ENCODE results near the gene SPACA1.

Gene SPACA1

GRCh38 chr6:88024696-88025095 lies 22.9 kb upstream of the SPACA1 start:
- Histone ChIP-seq H3K4me1 (ENCODE audit: control insufficient read depth in 5 of 5, insufficient read depth in 5 of 5, low read length in 5 of 5) (no peaks in the 10 kb centered on the region), H3K9me3 (ENCODE audit: control insufficient read depth in 5 of 5, low read length in 5 of 5) (peaks cover 6 to 16% (median 14%) of the 10 kb centered on the region in 5 donors), H3K36me3 (ENCODE audit: control insufficient read depth in 5 of 5, insufficient read depth in 5 of 5, low read length in 5 of 5) (no peaks in the 10 kb centered on the region), H3K27me3 (ENCODE audit: control insufficient read depth in 5 of 5, insufficient read depth in 4 of 5, low read length in 5 of 5) (peaks cover 0 to 3% (median 0%) of the 10 kb centered on the region in 5 donors), H3K27ac (ENCODE audit: low read depth, low read length) (no peak overlapping the region), H3K9ac (ENCODE audit: low read length in 5 of 5) (no peak overlapping the region), H3K4me3 (ENCODE audit: low read depth in 1 of 5, low read length in 5 of 5) (no peak overlapping the region)

- peaks cover 18 to 48% (median 46%) of the 10 kb centered on the region in 5 donors for H3K9me3 ChIP-seq (ENCODE audit: control insufficient read depth in 5 of 5, low read length in 5 of 5)
These were observed 16.1 kb upstream of the SPACA1 start for GRCh38 chr6:88031550-88031949.

GRCh38 chr6:88044530-88044929 lies 3.1 kb upstream of the SPACA1 start:
- H3K27ac ChIP-seq (ENCODE audit: low read depth, low read length) = no peak overlapping the region
- peaks cover 0 to 3% (median 0%) of the 10 kb centered on the region in 5 donors for H3K27me3 ChIP-seq (ENCODE audit: control insufficient read depth in 5 of 5, insufficient read depth in 4 of 5, low read length in 5 of 5)
- peaks cover 0 to 7% (median 0%) of the 10 kb centered on the region in 5 donors for H3K9me3 ChIP-seq (ENCODE audit: control insufficient read depth in 5 of 5, low read length in 5 of 5)
- no peaks in the 10 kb centered on the region for H3K4me1 ChIP-seq (ENCODE audit: control insufficient read depth in 5 of 5, insufficient read depth in 5 of 5, low read length in 5 of 5)
- no peaks in the 10 kb centered on the region for H3K36me3 ChIP-seq (ENCODE audit: control insufficient read depth in 5 of 5, insufficient read depth in 5 of 5, low read length in 5 of 5)
- no peak overlapping the region for H3K9ac ChIP-seq (ENCODE audit: low read length in 5 of 5)
- no peak overlapping the region for H3K4me3 ChIP-seq (ENCODE audit: low read depth in 1 of 5, low read length in 5 of 5)

More at GRCh38 chr6:88031550-88031949, 16.1 kb upstream of the SPACA1 start:
- peaks cover 0 to 2% (median 0%) of the 10 kb centered on the region in 5 donors for H3K36me3 ChIP-seq (ENCODE audit: control insufficient read depth in 5 of 5, insufficient read depth in 5 of 5, low read length in 5 of 5)
- peak overlapping the region in 1 of 5 donors; percentile 9 for H3K4me3 ChIP-seq (ENCODE audit: low read depth in 1 of 5, low read length in 5 of 5)
- H3K4me1 ChIP-seq (ENCODE audit: control insufficient read depth in 5 of 5, insufficient read depth in 5 of 5, low read length in 5 of 5) = no peaks in the 10 kb centered on the region
- H3K27ac ChIP-seq (ENCODE audit: low read depth, low read length) = no peak overlapping the region
- no peaks in the 10 kb centered on the region for H3K27me3 ChIP-seq (ENCODE audit: control insufficient read depth in 5 of 5, insufficient read depth in 4 of 5, low read length in 5 of 5)
- no peak overlapping the region for H3K9ac ChIP-seq (ENCODE audit: low read length in 5 of 5)

- Histone ChIP-seq H3K36me3 (ENCODE audit: control insufficient read depth in 5 of 5, insufficient read depth in 5 of 5, low read length in 5 of 5) (no peaks in the 10 kb centered on the region), H3K9me3 (ENCODE audit: control insufficient read depth in 5 of 5, low read length in 5 of 5) (peaks cover 0 to 7% (median 0%) of the 10 kb centered on the region in 5 donors), H3K9ac (ENCODE audit: low read length in 5 of 5) (no peak overlapping the region), H3K4me3 (ENCODE audit: low read depth in 1 of 5, low read length in 5 of 5) (no peak overlapping the region), H3K27ac (ENCODE audit: low read depth, low read length) (no peak overlapping the region), H3K27me3 (ENCODE audit: control insufficient read depth in 5 of 5, insufficient read depth in 4 of 5, low read length in 5 of 5) (peaks cover 0 to 3% (median 0%) of the 10 kb centered on the region in 5 donors), H3K4me1 (ENCODE audit: control insufficient read depth in 5 of 5, insufficient read depth in 5 of 5, low read length in 5 of 5) (no peaks in the 10 kb centered on the region)
These were observed 2.0 kb upstream of the SPACA1 start for GRCh38 chr6:88045521-88046136.

GRCh38 chr6:88048578-88048977 lies 937 bp downstream of the SPACA1 start:
- H3K36me3 ChIP-seq (ENCODE audit: control insufficient read depth in 5 of 5, insufficient read depth in 5 of 5, low read length in 5 of 5) = no peaks in the 10 kb centered on the region
- peaks cover 0 to 7% (median 0%) of the 10 kb centered on the region in 5 donors for H3K9me3 ChIP-seq (ENCODE audit: control insufficient read depth in 5 of 5, low read length in 5 of 5)
- H3K4me1 ChIP-seq (ENCODE audit: control insufficient read depth in 5 of 5, insufficient read depth in 5 of 5, low read length in 5 of 5) = no peaks in the 10 kb centered on the region
- no peak overlapping the region for H3K9ac ChIP-seq (ENCODE audit: low read length in 5 of 5)
- H3K4me3 ChIP-seq (ENCODE audit: low read depth in 1 of 5, low read length in 5 of 5) = no peak overlapping the region
- peaks cover 0 to 3% (median 0%) of the 10 kb centered on the region in 5 donors for H3K27me3 ChIP-seq (ENCODE audit: control insufficient read depth in 5 of 5, insufficient read depth in 4 of 5, low read length in 5 of 5)
- no peak overlapping the region for H3K27ac ChIP-seq (ENCODE audit: low read depth, low read length)

GRCh38 chr6:88050140-88050818 lies 2.6 kb downstream of the SPACA1 start:
- no peaks in the 10 kb centered on the region for H3K4me1 ChIP-seq (ENCODE audit: control insufficient read depth in 5 of 5, insufficient read depth in 5 of 5, low read length in 5 of 5)
- no peak overlapping the region for H3K4me3 ChIP-seq (ENCODE audit: low read depth in 1 of 5, low read length in 5 of 5)
- H3K27ac ChIP-seq (ENCODE audit: low read depth, low read length) = no peak overlapping the region
- no peak overlapping the region for H3K9ac ChIP-seq (ENCODE audit: low read length in 5 of 5)
- peaks cover 0 to 7% (median 0%) of the 10 kb centered on the region in 5 donors for H3K9me3 ChIP-seq (ENCODE audit: control insufficient read depth in 5 of 5, low read length in 5 of 5)
- peaks cover 0 to 3% (median 0%) of the 10 kb centered on the region in 5 donors for H3K27me3 ChIP-seq (ENCODE audit: control insufficient read depth in 5 of 5, insufficient read depth in 4 of 5, low read length in 5 of 5)
- H3K36me3 ChIP-seq (ENCODE audit: control insufficient read depth in 5 of 5, insufficient read depth in 5 of 5, low read length in 5 of 5) = no peaks in the 10 kb centered on the region

GRCh38 chr6:88059191-88059590 lies 11.6 kb downstream of the SPACA1 start:
- Histone ChIP-seq H3K4me3 (ENCODE audit: low read depth in 1 of 5, low read length in 5 of 5) (no peak overlapping the region), H3K9ac (ENCODE audit: low read length in 5 of 5) (no peak overlapping the region), H3K27ac (ENCODE audit: low read depth, low read length) (no peak overlapping the region), H3K9me3 (ENCODE audit: control insufficient read depth in 5 of 5, low read length in 5 of 5) (no peaks in the 10 kb centered on the region), H3K36me3 (ENCODE audit: control insufficient read depth in 5 of 5, insufficient read depth in 5 of 5, low read length in 5 of 5) (no peaks in the 10 kb centered on the region), H3K4me1 (ENCODE audit: control insufficient read depth in 5 of 5, insufficient read depth in 5 of 5, low read length in 5 of 5) (no peaks in the 10 kb centered on the region), H3K27me3 (ENCODE audit: control insufficient read depth in 5 of 5, insufficient read depth in 4 of 5, low read length in 5 of 5) (no peaks in the 10 kb centered on the region)

- Histone ChIP-seq H3K27ac (ENCODE audit: low read depth, low read length) (no peak overlapping the region), H3K27me3 (ENCODE audit: control insufficient read depth in 5 of 5, insufficient read depth in 4 of 5, low read length in 5 of 5) (no peaks in the 10 kb centered on the region), H3K4me1 (ENCODE audit: control insufficient read depth in 5 of 5, insufficient read depth in 5 of 5, low read length in 5 of 5) (no peaks in the 10 kb centered on the region), H3K9ac (ENCODE audit: low read length in 5 of 5) (no peak overlapping the region), H3K4me3 (ENCODE audit: low read depth in 1 of 5, low read length in 5 of 5) (no peak overlapping the region), H3K36me3 (ENCODE audit: control insufficient read depth in 5 of 5, insufficient read depth in 5 of 5, low read length in 5 of 5) (no peaks in the 10 kb centered on the region), H3K9me3 (ENCODE audit: control insufficient read depth in 5 of 5, low read length in 5 of 5) (no peaks in the 10 kb centered on the region)
These were observed 14.7 kb downstream of the SPACA1 start for GRCh38 chr6:88062376-88062775.

GRCh38 chr6:88072462-88072861 lies 24.8 kb downstream of the SPACA1 start:
- H3K36me3 ChIP-seq (ENCODE audit: control insufficient read depth in 5 of 5, insufficient read depth in 5 of 5, low read length in 5 of 5) = no peaks in the 10 kb centered on the region
- H3K9ac ChIP-seq (ENCODE audit: low read length in 5 of 5) = no peak overlapping the region
- no peaks in the 10 kb centered on the region for H3K4me1 ChIP-seq (ENCODE audit: control insufficient read depth in 5 of 5, insufficient read depth in 5 of 5, low read length in 5 of 5)
- no peak overlapping the region for H3K27ac ChIP-seq (ENCODE audit: low read depth, low read length)
- peaks cover 0 to 3% (median 0%) of the 10 kb centered on the region in 5 donors for H3K27me3 ChIP-seq (ENCODE audit: control insufficient read depth in 5 of 5, insufficient read depth in 4 of 5, low read length in 5 of 5)
- H3K4me3 ChIP-seq (ENCODE audit: low read depth in 1 of 5, low read length in 5 of 5) = no peak overlapping the region
- no peaks in the 10 kb centered on the region for H3K9me3 ChIP-seq (ENCODE audit: control insufficient read depth in 5 of 5, low read length in 5 of 5)

GRCh38 chr6:88074791-88075190 lies 27.1 kb downstream of the SPACA1 start:
- Histone ChIP-seq H3K4me1 (ENCODE audit: control insufficient read depth in 5 of 5, insufficient read depth in 5 of 5, low read length in 5 of 5) (no peaks in the 10 kb centered on the region), H3K27ac (ENCODE audit: low read depth, low read length) (no peak overlapping the region), H3K4me3 (ENCODE audit: low read depth in 1 of 5, low read length in 5 of 5) (no peak overlapping the region), H3K36me3 (ENCODE audit: control insufficient read depth in 5 of 5, insufficient read depth in 5 of 5, low read length in 5 of 5) (no peaks in the 10 kb centered on the region), H3K9me3 (ENCODE audit: control insufficient read depth in 5 of 5, low read length in 5 of 5) (no peaks in the 10 kb centered on the region), H3K27me3 (ENCODE audit: control insufficient read depth in 5 of 5, insufficient read depth in 4 of 5, low read length in 5 of 5) (no peaks in the 10 kb centered on the region), H3K9ac (ENCODE audit: low read length in 5 of 5) (no peak overlapping the region)
